ENCODE data around the gene SMAD5.

Gene SMAD5

GRCh38 chr5:136194576-136194975 lies 61.9 kb downstream of the SMAD5 start:
- DNase-seq (ENCODE audit: low read depth in 1 of 2, low spot score in 1 of 2), result no peak

- DNase-seq (ENCODE audit: low read depth in 1 of 2, low spot score in 1 of 2), result no peak
These were observed 63.6 kb downstream of the SMAD5 start for GRCh38 chr5:136195971-136196820.

- DNase-seq (ENCODE audit: low read depth in 1 of 2, low spot score in 1 of 2), result no peak
These were observed 65.0 kb downstream of the SMAD5 start for GRCh38 chr5:136197462-136198142.

GRCh38 chr5:136198453-136198852 lies 65.8 kb downstream of the SMAD5 start:
- no peak for DNase-seq (ENCODE audit: low read depth in 1 of 2, low spot score in 1 of 2)

- DNase-seq (ENCODE audit: low read depth in 1 of 2, low spot score in 1 of 2), result no peak
These were observed 66.8 kb downstream of the SMAD5 start for GRCh38 chr5:136199408-136199807.

- no peak for DNase-seq (ENCODE audit: low read depth in 1 of 2, low spot score in 1 of 2)
These were observed 67.5 kb downstream of the SMAD5 start for GRCh38 chr5:136200130-136200529.

- DNase-seq (ENCODE audit: low read depth in 1 of 2, low spot score in 1 of 2), result no peak
These were observed 68.1 kb downstream of the SMAD5 start for GRCh38 chr5:136200761-136201160.

- DNase-seq (ENCODE audit: low read depth in 1 of 2, low spot score in 1 of 2), result no peak
These were observed 69.2 kb downstream of the SMAD5 start for GRCh38 chr5:136201870-136202269.

- DNase-seq (ENCODE audit: low read depth in 1 of 2, low spot score in 1 of 2), result no peak
These were observed 70.0 kb downstream of the SMAD5 start for GRCh38 chr5:136202469-136203205.

- DNase-seq (ENCODE audit: low read depth in 1 of 2, low spot score in 1 of 2), result no peak
These were observed 70.8 kb downstream of the SMAD5 start for GRCh38 chr5:136203303-136203922.

GRCh38 chr5:136205061-136205702 lies 72.5 kb downstream of the SMAD5 start:
- no peak for DNase-seq (ENCODE audit: low read depth in 1 of 2, low spot score in 1 of 2)

- no peak for DNase-seq (ENCODE audit: low read depth in 1 of 2, low spot score in 1 of 2)
These were observed 73.3 kb downstream of the SMAD5 start for GRCh38 chr5:136205941-136206340.

- DNase-seq (ENCODE audit: low read depth in 1 of 2, low spot score in 1 of 2), result no peak
These were observed 73.7 kb downstream of the SMAD5 start for GRCh38 chr5:136206361-136206760.

- DNase-seq (ENCODE audit: low read depth in 1 of 2, low spot score in 1 of 2), result no peak
These were observed 75.0 kb downstream of the SMAD5 start for GRCh38 chr5:136207631-136208030.

GRCh38 chr5:136208916-136209315 lies 76.3 kb downstream of the SMAD5 start:
- DNase-seq (ENCODE audit: low read depth in 1 of 2, low spot score in 1 of 2), result no peak

GRCh38 chr5:136209346-136209910 lies 76.8 kb downstream of the SMAD5 start:
- no peak for DNase-seq (ENCODE audit: low read depth in 1 of 2, low spot score in 1 of 2)

GRCh38 chr5:136210259-136210658 lies 77.6 kb downstream of the SMAD5 start:
- no peak for DNase-seq (ENCODE audit: low read depth in 1 of 2, low spot score in 1 of 2)

- no peak for DNase-seq (ENCODE audit: low read depth in 1 of 2, low spot score in 1 of 2)
These were observed 78.8 kb downstream of the SMAD5 start for GRCh38 chr5:136211282-136212040.

GRCh38 chr5:136212252-136212721 lies 79.6 kb downstream of the SMAD5 start:
- peak in 1 of 2 donors; percentile 4 for DNase-seq (ENCODE audit: low read depth in 1 of 2, low spot score in 1 of 2)
